ENCODE data around the gene KSR1. TPM values are rescaled to one million over a fixed set of nuclear protein-coding genes. Genes with fewer than 3 reads are reported as not detected.

KSR1 gene
- total RNA-seq, 2 experiments from 2014 or later: 53.9 to 58.2 TPM

GRCh38 chr17:27457731-27458523, 1.7 kb downstream of the KSR1 start:
- Mint-ChIP-seq H3K4me3 (peak overlapping the region; percentile 94), H3K4me1 (ENCODE audit: low read depth) (peaks cover 50% of the 10 kb centered on the region), H3K27ac (peak overlapping the region; percentile 85), H3K9me3 (no peaks in the 10 kb centered on the region), H3K36me3 (ENCODE audit: low read depth) (peaks cover 6% of the 10 kb centered on the region), H3K27me3 (peaks cover 3% of the 10 kb centered on the region)
- no peak for ATAC-seq
- intact Hi-C loops (cut with micrococcal nuclease): loop anchor here (5.0 to 10.0 kb wide), 2 partner anchors 103 to 139 kb away; no protein-coding TSS in a partner anchor
- DNase-seq: no peak
- POLR2A ChIA-PET: interaction anchor here (0.7 to 7.8 kb wide), 8 partner anchors 9 to 139 kb away, joined by 3 to 83 read pairs (median 3); no protein-coding TSS in a partner anchor
- CTCF ChIA-PET: interaction anchor here (0.7 to 5.6 kb wide), 8 partner anchors 15 to 143 kb away, joined by 3 to 40 read pairs (median 4); no protein-coding TSS in a partner anchor
- TF ChIP-seq CTCF (IDR thresholded peaks at IDR 0.05): no peak

GRCh38 chr17:27458524-27458908, 2.3 kb downstream of the KSR1 start:
- DNase-seq: no peak
- Mint-ChIP-seq H3K4me3 (peak overlapping the region; percentile 94), H3K4me1 (ENCODE audit: low read depth) (peaks cover 56% of the 10 kb centered on the region), H3K9me3 (no peaks in the 10 kb centered on the region), H3K27ac (no peak overlapping the region), H3K27me3 (peaks cover 3% of the 10 kb centered on the region), H3K36me3 (ENCODE audit: low read depth) (peaks cover 6% of the 10 kb centered on the region)
- no peak for TF ChIP-seq CTCF (IDR thresholded peaks at IDR 0.05)
- intact Hi-C loops (cut with micrococcal nuclease): loop anchor here (5.0 to 10.0 kb wide), 2 partner anchors 104 to 139 kb away; no protein-coding TSS in a partner anchor
- ATAC-seq: no peak
- POLR2A ChIA-PET: interaction anchor here (0.9 to 7.8 kb wide), 6 partner anchors 8 to 139 kb away, joined by 3 to 83 read pairs (median 4); no protein-coding TSS in a partner anchor
- CTCF ChIA-PET: interaction anchor here (0.7 to 5.6 kb wide), 8 partner anchors 14 to 143 kb away, joined by 3 to 40 read pairs (median 4); no protein-coding TSS in a partner anchor

DNA sequence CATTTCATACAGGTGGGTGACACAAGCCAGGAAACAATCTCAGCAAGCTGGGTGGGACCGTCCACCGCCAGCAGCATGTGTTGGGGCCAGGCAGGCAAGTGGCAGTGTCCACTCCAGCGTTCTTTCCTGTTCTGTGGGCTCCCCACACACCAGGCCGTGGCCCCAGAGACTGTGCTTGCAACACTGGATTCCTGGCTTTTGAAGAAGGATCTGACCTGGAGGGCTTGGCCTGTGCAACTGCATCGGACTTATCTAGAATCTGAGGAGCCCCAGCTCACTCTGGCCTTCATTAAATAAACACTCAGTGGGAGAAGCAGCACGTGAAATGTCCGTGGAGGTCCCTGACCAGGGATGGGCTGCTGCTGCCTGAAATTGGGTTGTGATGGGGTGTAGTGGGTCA, 3.2 kb downstream of the KSR1 start:
- Mint-ChIP-seq H3K9me3 (no peaks in the 10 kb centered on the region), H3K4me3 (no peak overlapping the region), H3K36me3 (ENCODE audit: low read depth) (peaks cover 6% of the 10 kb centered on the region), H3K27me3 (peaks cover 3% of the 10 kb centered on the region), H3K27ac (no peak overlapping the region), H3K4me1 (ENCODE audit: low read depth) (peaks cover 60% of the 10 kb centered on the region)
- intact Hi-C loops (cut with micrococcal nuclease): loop anchor here (5.0 to 10.0 kb wide), 2 partner anchors 105 to 138 kb away; no protein-coding TSS in a partner anchor
- no peak for DNase-seq
- ChIA-PET CTCF (interaction anchor here (1.0 to 5.6 kb wide), 4 partner anchors 13 to 142 kb away, joined by 3 to 40 read pairs (median 22); no protein-coding TSS in a partner anchor), POLR2A (interaction anchor here (0.7 to 7.8 kb wide), 3 partner anchors 10 to 116 kb away, joined by 3 to 83 read pairs (median 4); no protein-coding TSS in a partner anchor)
- no peak for TF ChIP-seq CTCF (IDR thresholded peaks at IDR 0.05)
- ATAC-seq: no peak

DNA sequence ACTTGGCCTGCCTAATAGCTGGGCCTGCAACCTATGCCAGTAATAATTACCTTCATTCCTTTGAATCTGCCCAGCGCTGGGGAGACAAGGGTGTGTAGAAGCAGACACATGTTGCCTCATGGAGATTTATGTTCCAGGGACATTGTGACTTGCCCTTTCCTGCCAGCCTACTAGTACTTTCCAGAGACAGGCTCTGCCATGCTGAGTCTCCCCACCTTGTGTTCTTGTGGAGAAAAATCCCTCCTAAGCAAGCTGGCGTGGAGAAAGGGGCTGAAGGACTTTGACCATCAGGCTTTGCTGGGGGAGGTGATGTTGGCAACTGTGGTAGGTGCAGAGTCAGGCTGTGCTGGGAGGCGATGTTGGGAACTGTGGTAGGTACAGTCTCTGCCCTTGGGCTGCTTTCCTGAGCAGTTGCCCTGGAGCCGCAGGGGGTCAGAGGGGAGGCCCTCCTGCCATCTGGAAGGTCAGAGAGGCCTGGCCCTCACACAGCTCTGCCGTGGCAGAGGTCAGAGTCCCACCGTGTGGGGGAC, 4.0 kb downstream of the KSR1 start:
- Mint-ChIP-seq H3K27ac (no peak overlapping the region), H3K4me3 (no peak overlapping the region), H3K4me1 (ENCODE audit: low read depth) (peaks cover 62% of the 10 kb centered on the region), H3K27me3 (no peaks in the 10 kb centered on the region), H3K36me3 (ENCODE audit: low read depth) (peaks cover 6% of the 10 kb centered on the region), H3K9me3 (no peaks in the 10 kb centered on the region)
- ChIA-PET POLR2A (interaction anchor here (0.8 to 7.8 kb wide), 2 partner anchors 9 to 13 kb away, joined by 3 to 83 read pairs; no protein-coding TSS in a partner anchor), CTCF (interaction anchor here (1.0 to 5.6 kb wide), 5 partner anchors 12 to 141 kb away, joined by 3 to 40 read pairs (median 4); no protein-coding TSS in a partner anchor)
- no peak for DNase-seq
- TF ChIP-seq CTCF (IDR thresholded peaks at IDR 0.05): no peak
- no peak for ATAC-seq
- intact Hi-C loops (cut with micrococcal nuclease): no loop called here
